KMS-11 (cell line): ENCODE data around the gene SURF4.
"Not testable (repeated sequence)": the region's sequence is repeated elsewhere in the genome, so short reads cannot be mapped to it uniquely, and the experiment has no call there.

Experiments used
- H2AFZ ChIP-seq: fragments of 200-600 bp; sonication (generic); 2 replicates; pipeline ENCODE4 v1.6.1; 2016; ENCODE audit warnings: antibody characterized with exemption, mixed run types, low read depth
- H3K27ac ChIP-seq: fragments of 200-600 bp; sonication (generic); 2 replicates; pipeline ENCODE4 v1.6.1; 2016; ENCODE audit warnings: mild to moderate bottlenecking, mixed run types
- H3K27me3 ChIP-seq: fragments of 200-600 bp; sonication (generic); 2 replicates; pipeline ENCODE4 v1.6.1; 2017; ENCODE audit warnings: mild to moderate bottlenecking, low read depth, mixed run types, moderate library complexity; ENCODE audit not compliant: insufficient read depth
- H3K36me3 ChIP-seq: fragments of 200-600 bp; sonication (generic); 2 replicates; pipeline ENCODE4 v1.6.1; 2017; ENCODE audit warnings: mild to moderate bottlenecking, mixed run types; ENCODE audit not compliant: insufficient read depth
- H3K4me1 ChIP-seq: fragments of 200-600 bp; sonication (generic); 2 replicates; pipeline ENCODE4 v1.6.1; 2016; ENCODE audit warnings: mild to moderate bottlenecking, low read depth, mixed run types; ENCODE audit not compliant: poor library complexity, severe bottlenecking
- H3K4me2 ChIP-seq: fragments of 200-600 bp; sonication (generic); 2 replicates; pipeline ENCODE4 v1.7.0; 2016; ENCODE audit warnings: mild to moderate bottlenecking, mixed run types
- H3K4me3 ChIP-seq: fragments of 200-600 bp; sonication (generic); IDR thresholded peaks from 2 replicates; pipeline ENCODE4 v1.6.1; 2017; ENCODE audit warnings: low read depth, low read length, mixed read lengths; ENCODE audit not compliant: insufficient read depth
- H3K79me2 ChIP-seq: fragments of 200-600 bp; sonication (generic); 2 replicates; pipeline ENCODE4 v1.6.1; 2016; ENCODE audit warnings: low read depth, mixed run types; ENCODE audit not compliant: insufficient read depth
- H3K9ac ChIP-seq: fragments of 200-600 bp; sonication (generic); 2 replicates; pipeline ENCODE4 v1.6.1; 2016; ENCODE audit warnings: mild to moderate bottlenecking, mixed run types
- H4K20me1 ChIP-seq: fragments of 200-600 bp; sonication (generic); 2 replicates; pipeline ENCODE4 v1.6.1; 2016; ENCODE audit warnings: mild to moderate bottlenecking, mixed run types; ENCODE audit not compliant: insufficient read depth
- TF ChIP-seq, protein P1 (sequence below): fragments of 200-600 bp; sonication (generic); conservative IDR thresholded peaks from 2 replicates; pipeline ENCODE4 v1.6.1; 2017; ENCODE audit warnings: low read depth, mild to moderate bottlenecking, antibody characterized with exemption, low read length, moderate library complexity, mixed read lengths

The SURF4 gene

DNA sequence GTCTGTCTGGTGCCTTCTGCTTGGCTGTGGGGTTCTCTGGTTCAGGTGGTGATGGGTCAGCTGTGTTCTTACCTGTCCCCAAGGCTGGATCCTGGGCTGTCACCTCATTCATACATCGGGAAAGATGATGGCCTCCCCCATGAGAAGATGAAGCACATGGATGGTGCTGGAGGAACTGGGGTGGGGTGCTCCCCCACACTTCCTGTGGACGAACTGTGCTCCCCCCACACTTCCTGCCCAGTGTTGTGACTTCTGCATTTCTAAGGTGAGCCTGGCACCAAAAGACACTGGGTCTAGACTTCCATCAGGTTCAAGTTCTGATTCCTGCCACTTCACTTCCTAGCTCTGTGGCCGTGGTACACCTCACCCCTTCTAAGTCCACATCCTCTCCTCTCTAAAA is 35.6 kb downstream of the SURF4 start:
- no peaks in the 10 kb centered on the region for H4K20me1 ChIP-seq
- no peaks in the 10 kb centered on the region for H3K27me3 ChIP-seq
- H3K27ac ChIP-seq: no peak overlapping the region
- H3K79me2 ChIP-seq: peaks cover 5% of the 10 kb centered on the region; the same call in 1 of the 2 replicates
- no peak overlapping the region for H2AFZ ChIP-seq
- no peak overlapping the region for H3K4me3 ChIP-seq
- peaks cover 1% of the 10 kb centered on the region for H3K4me1 ChIP-seq
- TF ChIP-seq, protein P1, sequence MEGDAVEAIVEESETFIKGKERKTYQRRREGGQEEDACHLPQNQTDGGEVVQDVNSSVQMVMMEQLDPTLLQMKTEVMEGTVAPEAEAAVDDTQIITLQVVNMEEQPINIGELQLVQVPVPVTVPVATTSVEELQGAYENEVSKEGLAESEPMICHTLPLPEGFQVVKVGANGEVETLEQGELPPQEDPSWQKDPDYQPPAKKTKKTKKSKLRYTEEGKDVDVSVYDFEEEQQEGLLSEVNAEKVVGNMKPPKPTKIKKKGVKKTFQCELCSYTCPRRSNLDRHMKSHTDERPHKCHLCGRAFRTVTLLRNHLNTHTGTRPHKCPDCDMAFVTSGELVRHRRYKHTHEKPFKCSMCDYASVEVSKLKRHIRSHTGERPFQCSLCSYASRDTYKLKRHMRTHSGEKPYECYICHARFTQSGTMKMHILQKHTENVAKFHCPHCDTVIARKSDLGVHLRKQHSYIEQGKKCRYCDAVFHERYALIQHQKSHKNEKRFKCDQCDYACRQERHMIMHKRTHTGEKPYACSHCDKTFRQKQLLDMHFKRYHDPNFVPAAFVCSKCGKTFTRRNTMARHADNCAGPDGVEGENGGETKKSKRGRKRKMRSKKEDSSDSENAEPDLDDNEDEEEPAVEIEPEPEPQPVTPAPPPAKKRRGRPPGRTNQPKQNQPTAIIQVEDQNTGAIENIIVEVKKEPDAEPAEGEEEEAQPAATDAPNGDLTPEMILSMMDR: no peak
- no peaks in the 10 kb centered on the region for H3K36me3 ChIP-seq
- H3K4me2 ChIP-seq: no peak overlapping the region
- no peak overlapping the region for H3K9ac ChIP-seq

GRCh38 chr9:133339641-133340040 is 36.2 kb downstream of the SURF4 start:
- Histone ChIP-seq H3K27me3 (no peaks in the 10 kb centered on the region), H3K4me3 (no peak overlapping the region), H3K4me2 (no peak overlapping the region), H3K36me3 (no peaks in the 10 kb centered on the region), H2AFZ (no peak overlapping the region), H3K4me1 (peaks cover 7% of the 10 kb centered on the region), H4K20me1 (no peaks in the 10 kb centered on the region), H3K9ac (no peak overlapping the region), H3K27ac (no peak overlapping the region), H3K79me2 (peaks cover 9% of the 10 kb centered on the region; the same call in 1 of the 2 replicates)
- TF ChIP-seq, protein P1: no peak

DNA sequence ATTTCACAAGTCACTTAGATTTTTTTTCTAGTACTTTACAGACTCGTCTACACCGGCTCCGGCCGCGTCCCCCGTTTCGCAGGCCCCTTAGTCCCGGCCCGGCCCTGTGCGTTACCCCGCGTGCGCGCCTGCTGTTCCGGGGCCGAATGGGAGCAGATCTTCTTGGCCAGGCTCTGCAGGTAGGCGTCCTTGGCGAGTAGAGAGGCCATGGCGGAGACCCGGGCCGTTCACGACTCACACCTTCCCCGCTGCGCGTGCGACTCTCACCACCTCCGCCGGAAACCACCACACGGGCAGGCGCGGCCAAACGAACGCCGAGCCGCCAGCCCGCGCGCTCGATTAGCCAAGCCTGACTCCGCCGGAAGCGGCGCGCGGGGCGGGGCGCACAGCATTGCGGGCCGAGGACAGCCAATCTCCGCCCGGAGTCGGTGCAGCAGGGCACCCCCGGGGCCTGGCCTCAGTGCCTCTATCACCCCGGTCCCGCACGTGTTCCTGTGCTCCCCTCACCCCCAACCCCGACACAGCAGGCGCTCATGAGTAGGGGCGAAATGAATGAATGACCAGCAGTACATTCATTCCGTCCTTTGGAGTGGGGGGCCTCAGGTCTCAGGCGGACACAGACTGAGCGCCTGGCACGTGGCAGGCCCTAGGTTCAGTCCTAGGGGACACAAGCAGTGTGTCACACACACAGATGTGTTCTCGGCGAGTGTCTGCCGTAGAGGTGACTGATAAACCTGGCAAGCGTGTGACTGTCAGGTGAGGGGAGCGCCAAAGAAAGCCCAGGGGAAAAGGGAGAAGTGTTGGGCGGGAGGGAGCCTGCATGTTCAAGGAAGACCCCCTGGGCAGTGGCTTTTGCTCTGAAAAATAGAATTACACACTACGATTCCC is 39.7 kb downstream of the SURF4 start, which contains the start of gene SURF6:
SURF6 (minus strand) TSS at position 265 of the 888 bp plus-strand sequence; CDS start at position 209, 56 bp downstream.
- TF ChIP-seq, protein P1: no peak

DNA sequence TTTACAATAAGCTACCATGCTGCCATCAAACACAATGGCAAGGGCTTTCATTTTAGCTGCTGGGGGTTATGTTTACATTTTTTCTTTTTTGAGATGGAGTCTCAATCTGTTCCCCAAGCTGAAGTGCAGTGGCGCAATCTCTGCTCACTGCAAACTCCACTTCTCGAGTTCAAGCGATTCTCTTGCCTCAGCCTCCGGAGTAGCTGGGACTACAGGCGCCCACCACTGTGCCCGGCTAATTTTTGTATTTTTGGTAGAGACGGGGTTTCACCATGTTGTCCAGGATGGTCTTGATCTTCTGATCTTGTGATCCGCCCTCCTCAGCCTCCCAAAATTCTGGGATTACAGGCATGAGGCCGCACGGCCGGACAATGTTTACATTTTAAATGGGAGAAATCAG is 41.0 kb downstream of the SURF4 start:
- not testable (repeated sequence) for H3K27ac ChIP-seq, H3K36me3 ChIP-seq, H3K27me3 ChIP-seq, H4K20me1 ChIP-seq, H3K79me2 ChIP-seq, H2AFZ ChIP-seq
- peak overlapping the region; percentile 76 for H3K4me2 ChIP-seq
- H3K9ac ChIP-seq: peak overlapping the region; percentile 62; the same call in 1 of the 2 replicates
- H3K4me3 ChIP-seq: peak overlapping the region; percentile 68
- peaks cover 10% of the 10 kb centered on the region for H3K4me1 ChIP-seq

More for the DNA sequence above, 39.7 kb downstream of the SURF4 start, which contains the start of gene SURF6:
- Histone ChIP-seq H2AFZ (peak within 1 kb of the TSS; percentile 53), H3K27ac (peak within 1 kb of the TSS; percentile 63), H3K4me3 (peak within 1 kb of the TSS; percentile 68), H3K27me3 (no peaks in the 10 kb centered on the region), H3K9ac (peak within 1 kb of the TSS; percentile 62; the same call in 1 of the 2 replicates), H3K4me2 (peak within 1 kb of the TSS; percentile 76), H3K4me1 (peaks cover 10% of the 10 kb centered on the region), H3K79me2 (peaks cover 9% of the 10 kb centered on the region; the same call in 1 of the 2 replicates), H3K36me3 (no peaks in the 10 kb centered on the region), H4K20me1 (no peaks in the 10 kb centered on the region)
